ENCODE measurements around the gene C3. TPM values are rescaled to one million over a fixed set of nuclear protein-coding genes. Genes with fewer than 3 reads are reported as not detected.
A peak's percentile ranks its signal among the peaks of the same experiment; 100 is the strongest.

Gene C3
- total RNA-seq, 1 experiment from 2014 or later, result 7.0 TPM

DNA sequence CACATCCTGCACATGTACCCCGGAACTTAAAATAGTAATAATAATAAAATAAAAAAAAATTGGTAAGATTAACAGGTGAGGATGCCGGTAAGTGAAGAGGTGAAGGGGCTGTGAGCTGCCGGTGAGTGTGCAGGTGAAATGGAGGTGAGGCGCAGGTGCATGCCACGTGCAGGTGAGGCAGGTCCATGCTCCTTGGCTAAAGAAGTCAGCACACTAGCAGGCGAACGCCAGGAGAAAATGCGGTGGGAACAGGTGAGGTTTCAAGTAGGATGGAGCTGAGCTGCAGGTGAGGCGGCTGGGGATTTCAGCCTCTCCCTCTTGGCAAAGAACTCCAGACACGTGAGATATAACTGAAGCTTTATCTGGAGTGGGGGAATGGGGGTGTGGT, 43.0 kb downstream of the C3 start:
- RAD21 ChIA-PET (ENCODE audit: low non-redundant PET in 1 of 2, low total read pairs in 2 of 2, uncharacterized antibody in 2 of 2, unreplicated experiment in 2 of 2), result no interaction called here
- ATAC-seq, result no peak

More for the DNA sequence above, 43.0 kb downstream of the C3 start:
- Histone ChIP-seq H3K4me2 (ENCODE audit: low read length) (peak overlapping the region; percentile 10; the same call in 1 of the 2 replicates), H3K4me1 (ENCODE audit: control insufficient read depth in 1 of 2, insufficient read depth in 2 of 2, low read length in 2 of 2) (peaks cover 12 to 30% of the 10 kb centered on the region in 2 experiments), H4K20me1 (ENCODE audit: insufficient read depth) (no peaks in the 10 kb centered on the region), H3K4me3 (replicated peaks in 1 of 2; ENCODE audit: low read depth in 1 of 2, low read length in 2 of 2) (no peak overlapping the region), H3K36me3 (ENCODE audit: control insufficient read depth in 1 of 2, insufficient read depth in 2 of 2, low read length in 2 of 2) (no peaks in the 10 kb centered on the region), H2AFZ (ENCODE audit: low read depth, low read length, poor library complexity, severe bottlenecking) (no peak overlapping the region), H3K9me3 (ENCODE audit: control insufficient read depth in 1 of 2, insufficient read depth in 1 of 2, low read depth in 1 of 2, low read length in 2 of 2) (no peaks in the 10 kb centered on the region), H3K27ac (ENCODE audit: low read depth, low read length) (no peak overlapping the region), H3K9ac (ENCODE audit: low read length) (no peak overlapping the region), H3K79me2 (ENCODE audit: insufficient read depth, low read length) (no peaks in the 10 kb centered on the region), H3K9me2 (ENCODE audit: insufficient read depth) (no peaks in the 10 kb centered on the region), H3K27me3 (ENCODE audit: insufficient read depth, low read length) (no peaks in the 10 kb centered on the region)
- no peak for DNase-seq (ENCODE audit: low read depth, low spot score)
- no TSS peak for BruUV-seq (replicated peaks)
- intact Hi-C loops (cut with micrococcal nuclease), result no loop called here
- POLR2A ChIA-PET, result no interaction called here
- CTCF ChIA-PET, result no interaction called here
- TF ChIP-seq CTCF (IDR thresholded peaks at IDR 0.05 in 2 of 3, conservative IDR thresholded peaks at IDR 0.05 in 1 of 3; ENCODE audit: borderline replicate concordance in 1 of 3, insufficient read depth in 1 of 3, low read depth in 2 of 3, low read length in 2 of 3) (no peak), YY1 (IDR thresholded peaks at IDR 0.05; ENCODE audit: extremely low read depth, insufficient replicate concordance, low read depth, low read length) (no peak), CEBPB (IDR thresholded peaks at IDR 0.05; ENCODE audit: low read depth) (no peak), CBX3 (IDR thresholded peaks at IDR 0.05; ENCODE audit: low read depth) (no peak), TCF7L2 (IDR thresholded peaks at IDR 0.05; ENCODE audit: borderline replicate concordance, extremely low read depth, insufficient read depth, insufficient read length) (no peak), EZH2 (IDR thresholded peaks at IDR 0.05) (no peak), POLR2A (IDR thresholded peaks at IDR 0.05; ENCODE audit: borderline replicate concordance, extremely low read depth, insufficient read depth, insufficient read length) (no peak), EGR1 (IDR thresholded peaks at IDR 0.05; ENCODE audit: low read depth) (no peak), FOSL1 (IDR thresholded peaks at IDR 0.05; ENCODE audit: low read depth) (no peak), SP1 (IDR thresholded peaks at IDR 0.05; ENCODE audit: low read depth) (no peak), MAX (IDR thresholded peaks at IDR 0.05) (no peak), SRF (IDR thresholded peaks at IDR 0.05; ENCODE audit: low read depth) (no peak), ZFX (IDR thresholded peaks at IDR 0.05) (no peak)
- TF ChIP-seq, protein P1, sequence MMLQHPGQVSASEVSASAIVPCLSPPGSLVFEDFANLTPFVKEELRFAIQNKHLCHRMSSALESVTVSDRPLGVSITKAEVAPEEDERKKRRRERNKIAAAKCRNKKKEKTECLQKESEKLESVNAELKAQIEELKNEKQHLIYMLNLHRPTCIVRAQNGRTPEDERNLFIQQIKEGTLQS (IDR thresholded peaks at IDR 0.05), result no peak
- TF ChIP-seq, protein P2, sequence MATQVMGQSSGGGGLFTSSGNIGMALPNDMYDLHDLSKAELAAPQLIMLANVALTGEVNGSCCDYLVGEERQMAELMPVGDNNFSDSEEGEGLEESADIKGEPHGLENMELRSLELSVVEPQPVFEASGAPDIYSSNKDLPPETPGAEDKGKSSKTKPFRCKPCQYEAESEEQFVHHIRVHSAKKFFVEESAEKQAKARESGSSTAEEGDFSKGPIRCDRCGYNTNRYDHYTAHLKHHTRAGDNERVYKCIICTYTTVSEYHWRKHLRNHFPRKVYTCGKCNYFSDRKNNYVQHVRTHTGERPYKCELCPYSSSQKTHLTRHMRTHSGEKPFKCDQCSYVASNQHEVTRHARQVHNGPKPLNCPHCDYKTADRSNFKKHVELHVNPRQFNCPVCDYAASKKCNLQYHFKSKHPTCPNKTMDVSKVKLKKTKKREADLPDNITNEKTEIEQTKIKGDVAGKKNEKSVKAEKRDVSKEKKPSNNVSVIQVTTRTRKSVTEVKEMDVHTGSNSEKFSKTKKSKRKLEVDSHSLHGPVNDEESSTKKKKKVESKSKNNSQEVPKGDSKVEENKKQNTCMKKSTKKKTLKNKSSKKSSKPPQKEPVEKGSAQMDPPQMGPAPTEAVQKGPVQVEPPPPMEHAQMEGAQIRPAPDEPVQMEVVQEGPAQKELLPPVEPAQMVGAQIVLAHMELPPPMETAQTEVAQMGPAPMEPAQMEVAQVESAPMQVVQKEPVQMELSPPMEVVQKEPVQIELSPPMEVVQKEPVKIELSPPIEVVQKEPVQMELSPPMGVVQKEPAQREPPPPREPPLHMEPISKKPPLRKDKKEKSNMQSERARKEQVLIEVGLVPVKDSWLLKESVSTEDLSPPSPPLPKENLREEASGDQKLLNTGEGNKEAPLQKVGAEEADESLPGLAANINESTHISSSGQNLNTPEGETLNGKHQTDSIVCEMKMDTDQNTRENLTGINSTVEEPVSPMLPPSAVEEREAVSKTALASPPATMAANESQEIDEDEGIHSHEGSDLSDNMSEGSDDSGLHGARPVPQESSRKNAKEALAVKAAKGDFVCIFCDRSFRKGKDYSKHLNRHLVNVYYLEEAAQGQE (IDR thresholded peaks at IDR 0.05; ENCODE audit: low read depth), result no peak
